PC-3 (cell line): Measurements from ENCODE around the gene CCDC93.

Experiments used
- CTCF ChIP-seq: fragments of 300-600 bp; sonication (generic); conservative IDR thresholded peaks from 2 replicates; pipeline ENCODE4 v1.5.1; 2017; ENCODE audit warnings: antibody characterized with exemption, low read depth, mild to moderate bottlenecking, low read length
- EZH2 ChIP-seq: fragments of 300-600 bp; sonication (generic); IDR thresholded peaks from one replicate; pipeline ENCODE4 v1.6.1; 2017; ENCODE audit warnings: antibody characterized with exemption, mild to moderate bottlenecking, low read length; ENCODE audit not compliant: unreplicated experiment
- EZH2phosphoT487 ChIP-seq: fragments of 300-600 bp; sonication (generic); IDR thresholded peaks from 2 replicates; pipeline ENCODE4 v1.6.1; 2018; ENCODE audit warnings: mild to moderate bottlenecking, antibody characterized with exemption, low read length, borderline replicate concordance

GRCh38 chr2:117921520-117921919 is 92.3 kb downstream of the CCDC93 start:
- TF ChIP-seq CTCF (no peak), EZH2 (no peak), EZH2phosphoT487 (no peak)
